Measurements from ENCODE around the gene OLFML2B. TPM values are rescaled to one million over a fixed set of nuclear protein-coding genes. Genes with fewer than 3 reads are reported as not detected.

The OLFML2B gene
- total RNA-seq, 1 donor from 2014 or later: 8.4 TPM

- no peak for DNase-seq (ENCODE audit: low spot score)
Observed at GRCh38 chr1:162006081-162006480, 17.6 kb downstream of the OLFML2B start.

- DNase-seq (ENCODE audit: low spot score): no peak
Observed at GRCh38 chr1:162004441-162004950, 19.2 kb downstream of the OLFML2B start.

GRCh38 chr1:162003830-162004215, 19.8 kb downstream of the OLFML2B start:
- peak; percentile 23 for DNase-seq (ENCODE audit: low spot score)

GRCh38 chr1:162003061-162003829, 20.4 kb downstream of the OLFML2B start:
- no peak for DNase-seq (ENCODE audit: low spot score)

GRCh38 chr1:162000053-162000420, 23.6 kb downstream of the OLFML2B start:
- DNase-seq (ENCODE audit: low spot score): no peak

- DNase-seq (ENCODE audit: low spot score): no peak
Observed at GRCh38 chr1:161999301-162000052, 24.2 kb downstream of the OLFML2B start.

GRCh38 chr1:161998811-161999210, 24.9 kb downstream of the OLFML2B start:
- no peak for DNase-seq (ENCODE audit: low spot score)

- no peak for DNase-seq (ENCODE audit: low spot score)
Observed at GRCh38 chr1:161997152-161997551, 26.5 kb downstream of the OLFML2B start.

- peak; percentile 24 for DNase-seq (ENCODE audit: low spot score)
Observed at GRCh38 chr1:161994175-161994668, 29.4 kb downstream of the OLFML2B start.

- no peak for DNase-seq (ENCODE audit: low spot score)
Observed at GRCh38 chr1:161993576-161993975, 30.1 kb downstream of the OLFML2B start.

GRCh38 chr1:161989786-161990185, 33.9 kb downstream of the OLFML2B start:
- DNase-seq (ENCODE audit: low spot score): no peak

GRCh38 chr1:161989108-161989507, 34.6 kb downstream of the OLFML2B start:
- DNase-seq (ENCODE audit: low spot score): no peak

- no peak for DNase-seq (ENCODE audit: low spot score)
Observed at GRCh38 chr1:161988413-161988812, 35.3 kb downstream of the OLFML2B start.

GRCh38 chr1:161987872-161988271, 35.8 kb downstream of the OLFML2B start:
- DNase-seq (ENCODE audit: low spot score): no peak

GRCh38 chr1:161987303-161987702, 36.4 kb downstream of the OLFML2B start:
- no peak for DNase-seq (ENCODE audit: low spot score)

GRCh38 chr1:161986328-161986727, 37.3 kb downstream of the OLFML2B start:
- DNase-seq (ENCODE audit: low spot score): no peak

GRCh38 chr1:161985301-161985822, 38.3 kb downstream of the OLFML2B start:
- no peak for DNase-seq (ENCODE audit: low spot score)

- no peak for DNase-seq (ENCODE audit: low spot score)
Observed at GRCh38 chr1:161983725-161984124, 39.9 kb downstream of the OLFML2B start.

GRCh38 chr1:161982917-161983316, 40.8 kb downstream of the OLFML2B start:
- no peak for DNase-seq (ENCODE audit: low spot score)

GRCh38 chr1:161982507-161982895, 41.2 kb downstream of the OLFML2B start:
- DNase-seq (ENCODE audit: low spot score): no peak

GRCh38 chr1:161981735-161982506, 41.7 kb downstream of the OLFML2B start:
- no peak for DNase-seq (ENCODE audit: low spot score)

- DNase-seq (ENCODE audit: low spot score): no peak
Observed at GRCh38 chr1:161981126-161981525, 42.5 kb downstream of the OLFML2B start.
